ENCODE data around the gene PARP4. TPM values are rescaled to one million over a fixed set of nuclear protein-coding genes. Genes with fewer than 3 reads are reported as not detected.
"Not testable (repeated sequence)": the region's sequence is repeated elsewhere in the genome, so short reads cannot be mapped to it uniquely, and the experiment has no call there.

PARP4 gene
- 23.6 and 25.5 TPM in 2 replicates for polyA plus RNA-seq (2014; cell fraction: cytosol; rRNA removed)
- polyA plus RNA-seq (2014; cell fraction: nucleus; rRNA removed) = 18.1 and 25.2 TPM in 2 replicates

DNA sequence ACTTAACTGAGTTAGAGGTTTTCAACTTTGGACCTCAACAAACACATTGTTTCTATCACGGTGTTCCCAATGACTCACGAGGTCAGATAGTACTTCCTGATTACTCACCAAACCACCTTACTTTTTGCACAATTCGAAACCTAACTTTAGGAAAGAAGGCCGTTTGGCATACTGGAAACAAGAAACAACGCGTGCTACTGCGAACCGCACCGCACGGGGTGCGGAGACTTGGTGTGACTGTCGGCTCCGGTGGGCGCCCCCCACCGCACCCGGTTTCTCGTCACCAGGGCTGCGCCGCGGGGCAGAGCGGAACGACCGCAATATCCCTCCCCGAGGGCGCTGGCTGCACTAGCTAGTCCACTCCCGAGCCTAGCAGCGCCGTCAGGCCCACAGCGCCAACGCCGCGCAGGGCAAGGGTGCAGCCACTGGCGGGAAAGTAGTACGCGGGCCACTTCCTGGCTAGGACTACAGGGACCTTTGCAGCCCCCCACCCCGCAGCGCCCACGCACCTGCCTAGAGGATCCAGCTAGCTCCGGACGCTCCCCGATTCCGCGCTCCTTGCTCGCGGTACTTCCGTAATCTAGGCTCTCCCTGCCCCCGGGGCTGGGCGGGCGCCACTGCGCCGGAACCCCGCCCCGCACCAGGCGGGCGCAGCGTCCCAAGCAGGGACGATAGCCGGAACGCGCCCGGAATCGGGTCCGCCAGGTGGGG is at the start of gene PARP4:
TSS of gene PARP4 (minus strand) at position 582 of the 711 bp plus-strand sequence. CDS start 9,002 bp downstream, outside the sequence.
- DNase-seq (ENCODE audit: low spot score) = peak; percentile 68

DNA sequence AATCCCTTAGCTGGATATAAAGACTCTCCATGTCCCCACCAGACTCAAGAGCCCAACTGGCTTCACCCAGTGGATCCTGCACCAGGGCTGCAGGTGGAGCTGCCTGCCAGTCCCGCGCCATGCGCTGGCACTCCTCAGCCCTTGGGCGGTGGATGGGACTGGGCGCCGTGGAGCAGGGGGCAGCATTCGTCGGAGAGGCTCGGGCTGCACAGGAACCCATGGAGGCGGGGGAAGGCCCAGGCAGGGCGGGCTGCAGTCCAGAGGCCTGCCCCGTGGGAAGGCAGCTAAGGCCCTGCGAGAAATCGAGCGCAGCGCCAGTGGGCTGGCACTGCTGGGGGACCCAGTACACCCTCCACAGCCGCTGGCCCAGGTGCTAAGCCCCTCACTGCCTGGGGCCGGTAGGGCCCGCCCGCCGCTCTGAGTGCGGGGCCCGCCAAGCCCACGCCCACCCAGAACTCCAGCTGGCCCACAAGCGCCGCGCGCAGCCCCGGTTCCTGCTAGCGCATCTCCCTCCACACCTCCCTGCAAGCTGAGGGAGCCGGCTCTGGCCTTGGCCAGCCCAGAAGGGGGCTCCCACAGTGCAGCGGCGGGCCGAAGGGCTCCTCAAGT is 48.1 kb upstream of the PARP4 start:
- DNase-seq (ENCODE audit: low spot score) = not testable (repeated sequence)

DNA sequence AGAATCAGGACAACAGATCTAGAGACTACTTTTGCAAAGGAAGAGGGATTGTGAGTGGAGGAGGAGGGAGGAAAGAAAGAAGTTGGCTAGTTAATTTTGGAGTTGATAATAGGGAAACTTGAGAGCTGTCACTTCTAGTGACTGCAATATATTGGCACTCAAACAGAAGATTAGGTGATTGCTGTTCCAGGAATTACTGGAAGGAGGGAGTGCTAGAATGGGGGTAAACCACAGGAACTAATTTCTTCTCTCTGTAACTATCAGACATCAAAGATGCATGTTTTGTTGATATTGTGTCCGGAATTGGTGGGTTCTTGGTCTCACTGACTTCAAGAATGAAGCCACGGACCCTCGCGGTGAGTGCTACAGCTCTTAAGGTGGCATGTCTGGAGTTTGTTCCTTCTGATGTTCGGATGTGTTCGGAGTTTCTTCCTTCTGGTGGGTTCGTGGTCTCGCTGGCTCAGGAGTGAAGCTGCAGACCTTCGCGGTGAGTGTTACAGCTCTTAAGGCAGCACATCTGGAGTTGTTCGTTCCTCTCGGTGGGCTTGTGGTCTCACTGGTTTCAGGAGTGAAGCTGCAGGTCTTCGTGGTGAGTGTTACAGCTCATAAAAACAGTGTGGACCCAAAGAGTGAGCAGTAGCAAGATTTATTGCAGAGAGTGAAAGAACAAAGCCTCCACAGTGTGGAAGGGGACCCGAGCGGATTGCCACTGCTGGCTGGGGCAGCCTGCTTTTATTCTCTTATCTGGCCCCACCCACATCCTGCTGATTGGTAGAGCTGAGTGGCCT is 47.0 kb upstream of the PARP4 start:
- DNase-seq (ENCODE audit: low spot score) = not testable (repeated sequence)

DNA sequence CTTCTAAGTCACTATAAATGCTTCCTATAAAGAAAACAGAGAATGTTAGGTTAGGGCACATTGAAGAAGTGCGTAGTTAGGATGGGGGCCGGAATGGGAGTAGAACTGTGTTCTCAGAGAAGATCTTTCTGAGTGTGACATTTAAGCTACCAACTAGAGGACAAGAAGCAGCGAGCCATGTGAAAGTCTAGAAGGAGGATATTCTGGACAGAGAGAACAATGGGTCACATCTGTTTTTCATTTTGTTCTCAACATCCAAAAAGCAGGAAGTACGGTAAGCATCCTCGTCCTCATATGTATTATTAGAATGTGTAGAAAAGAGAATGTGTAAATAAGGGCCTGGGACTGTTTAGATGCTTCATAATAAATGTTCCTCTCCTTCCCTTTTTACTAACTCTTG is 44.5 kb upstream of the PARP4 start:
- no peak for DNase-seq (ENCODE audit: low spot score)

DNA sequence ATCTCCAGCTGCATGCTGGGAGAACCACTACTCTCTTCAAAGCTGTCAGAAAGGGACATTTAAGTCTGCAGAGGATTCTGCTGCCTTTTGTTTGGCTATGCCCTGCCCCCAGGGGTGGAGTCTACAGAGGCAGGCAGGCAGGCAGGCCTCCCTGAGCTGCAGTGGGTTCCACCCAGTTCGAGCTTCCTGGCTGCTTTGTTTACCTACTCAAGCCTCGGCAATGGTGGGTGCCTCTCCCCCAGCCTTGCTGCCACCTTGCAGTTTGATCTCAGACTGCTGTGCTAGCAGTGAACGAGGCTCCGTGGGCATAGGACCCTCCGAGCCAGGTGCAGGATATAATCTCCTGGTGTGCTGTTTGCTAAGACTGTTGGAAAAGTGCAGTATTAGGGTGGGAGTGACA is 41.3 kb upstream of the PARP4 start:
- DNase-seq (ENCODE audit: low spot score) = not testable (repeated sequence)

DNA sequence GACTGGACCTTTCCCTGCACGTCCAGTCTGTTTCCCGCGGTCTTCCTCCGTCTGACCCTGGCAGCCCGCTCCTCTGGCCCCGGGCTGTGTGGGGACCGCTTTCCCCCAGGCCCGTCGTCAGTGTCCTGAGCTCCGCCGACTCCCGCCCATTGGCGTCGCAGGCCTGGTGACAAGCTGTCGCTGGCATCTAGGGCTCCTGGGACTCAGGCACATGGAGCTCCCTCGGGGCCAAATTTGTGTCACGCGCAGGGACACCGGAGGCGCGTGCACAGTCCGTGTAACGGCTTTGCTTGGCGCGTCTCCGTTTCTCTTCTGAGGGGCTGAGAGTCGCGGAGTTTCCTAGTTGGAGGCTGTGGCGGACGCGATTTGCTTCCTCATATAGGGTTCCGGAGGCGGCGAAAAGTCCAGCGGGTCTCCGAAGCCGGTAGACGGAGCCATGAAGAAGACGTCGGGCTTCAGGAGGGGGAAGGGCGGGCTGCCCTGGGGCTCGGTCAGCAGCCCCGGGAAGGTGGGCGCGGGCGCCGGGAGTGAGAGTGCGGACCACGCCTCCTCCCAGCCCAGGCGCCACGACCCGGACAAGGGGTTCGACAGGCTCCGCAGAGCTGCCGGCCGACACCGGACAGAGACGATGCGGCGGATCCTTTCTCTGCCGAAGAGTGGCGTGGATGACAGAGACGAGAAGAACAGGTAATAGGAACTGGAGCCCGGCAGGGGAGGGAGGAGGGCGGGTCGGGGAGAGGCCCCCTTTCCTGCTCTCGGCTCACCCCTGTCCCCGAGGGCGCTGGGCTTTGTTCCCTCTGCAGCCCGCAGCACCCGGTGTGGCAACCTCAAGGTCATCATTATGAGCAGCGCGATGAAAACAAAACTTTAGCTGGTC is 29.1 kb upstream of the PARP4 start:
- DNase-seq (ENCODE audit: low spot score) = peak; percentile 25

DNA sequence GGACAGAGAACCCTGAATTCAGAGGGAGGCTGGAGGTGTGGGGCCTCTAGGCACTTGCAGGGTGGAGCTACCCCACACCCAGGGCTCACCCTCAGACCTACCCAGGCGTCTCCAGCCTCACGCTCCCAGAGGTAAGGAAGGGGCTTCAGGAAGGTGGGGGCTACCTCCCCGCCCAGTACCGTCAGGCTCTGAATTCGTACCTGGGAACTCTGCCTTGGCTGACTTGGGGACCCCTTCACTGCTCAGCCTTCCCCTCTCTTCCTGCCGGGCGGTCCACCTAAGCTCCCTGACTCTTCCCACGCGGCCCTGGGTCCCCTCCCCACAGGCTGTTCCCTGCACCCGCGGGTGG is 28.5 kb upstream of the PARP4 start:
- DNase-seq (ENCODE audit: low spot score) = no peak

DNA sequence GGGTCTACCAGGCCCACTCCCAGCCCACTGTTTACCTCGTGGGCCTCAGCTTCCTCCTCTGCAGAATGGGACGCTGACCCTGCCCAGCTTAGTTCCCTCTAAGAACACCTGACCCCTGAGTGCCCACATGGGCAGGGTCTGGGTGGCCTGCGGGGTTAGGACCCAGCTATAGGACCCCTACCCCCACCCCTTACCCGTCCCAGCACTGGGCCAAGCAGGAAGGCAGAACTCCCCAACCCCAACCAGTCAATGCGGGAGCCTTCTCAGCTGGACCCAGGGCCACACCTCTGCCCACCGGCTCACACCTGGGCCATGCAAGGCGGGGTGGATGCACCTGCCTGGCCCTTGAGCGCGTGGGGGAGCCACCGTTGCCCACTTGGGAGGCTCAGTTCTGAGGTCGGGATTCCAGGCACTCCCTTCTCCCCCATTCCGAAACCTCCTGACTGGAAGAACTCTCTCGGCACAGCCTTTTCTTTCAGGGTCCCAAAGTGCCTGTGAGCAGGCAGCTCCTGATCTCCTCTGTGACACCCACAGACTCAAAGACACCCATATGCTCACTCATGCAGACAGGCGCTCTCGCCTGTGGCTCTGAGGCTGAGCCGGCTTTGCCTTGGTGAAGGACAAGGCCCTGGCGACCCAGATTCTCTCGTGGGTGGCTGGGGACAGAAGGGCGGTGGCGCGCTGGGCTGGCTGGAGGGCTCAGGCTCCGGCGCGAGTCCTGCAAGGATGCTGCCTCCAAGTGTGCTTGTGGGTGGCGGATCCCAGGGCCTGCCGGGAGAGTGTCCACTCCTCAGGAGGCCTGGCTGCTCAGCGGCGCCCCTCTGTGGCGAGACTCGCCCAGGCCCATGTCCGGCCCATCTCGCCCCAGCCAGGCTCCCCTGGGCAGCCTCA is 27.9 kb upstream of the PARP4 start:
- no peak for DNase-seq (ENCODE audit: low spot score)

DNA sequence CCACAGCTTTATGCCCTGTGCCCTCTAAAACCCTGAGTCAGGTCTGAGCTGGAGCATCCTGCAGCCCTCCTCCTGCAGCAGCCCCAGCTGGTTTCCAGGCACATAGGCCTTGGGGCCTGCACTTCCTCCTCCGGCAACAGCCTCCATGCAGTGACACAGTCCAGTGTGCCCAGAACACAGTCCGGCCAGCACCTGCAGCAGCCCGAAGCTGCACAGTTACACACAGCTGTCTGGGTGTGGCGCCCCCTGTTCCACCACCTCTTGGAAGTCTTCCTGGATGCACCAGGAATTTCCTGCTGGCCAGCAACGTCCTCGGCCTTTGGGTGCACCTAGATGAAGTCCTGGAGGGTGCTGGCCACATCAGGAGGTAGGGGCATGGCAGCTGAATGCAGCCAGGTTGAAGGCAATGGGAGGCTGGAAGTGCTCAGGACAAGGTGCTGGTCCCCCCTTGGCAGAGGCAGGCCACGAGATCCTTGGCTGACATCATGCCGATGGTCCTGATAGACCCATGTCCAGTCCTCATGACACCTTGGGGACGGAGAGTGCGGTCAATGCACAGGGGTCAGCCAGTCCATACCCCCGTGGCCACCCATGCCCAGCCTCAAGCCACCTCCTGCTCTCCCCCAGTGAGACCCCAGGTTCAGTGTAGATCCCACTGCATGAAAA is 27.1 kb upstream of the PARP4 start:
- no peak for DNase-seq (ENCODE audit: low spot score)

DNA sequence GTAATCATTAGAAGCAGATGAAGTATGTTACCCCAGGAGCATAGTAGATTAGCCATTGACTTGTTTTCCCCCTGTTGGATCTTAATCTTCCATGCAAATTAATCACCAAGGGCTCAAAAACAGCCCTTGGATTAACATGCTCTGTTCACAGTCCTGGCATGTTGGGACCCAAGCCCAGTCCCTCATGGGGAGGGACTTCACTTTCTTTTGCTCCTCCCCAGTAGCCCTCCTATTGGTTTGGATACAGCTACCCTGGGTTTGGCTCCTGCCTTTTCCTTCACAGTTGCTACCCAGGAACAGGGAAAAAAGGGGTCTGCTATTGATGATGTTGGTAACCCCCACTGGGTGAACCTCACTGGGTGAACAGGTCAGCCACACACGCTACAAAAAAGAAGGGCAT is 16.9 kb upstream of the PARP4 start:
- DNase-seq (ENCODE audit: low spot score) = no peak

DNA sequence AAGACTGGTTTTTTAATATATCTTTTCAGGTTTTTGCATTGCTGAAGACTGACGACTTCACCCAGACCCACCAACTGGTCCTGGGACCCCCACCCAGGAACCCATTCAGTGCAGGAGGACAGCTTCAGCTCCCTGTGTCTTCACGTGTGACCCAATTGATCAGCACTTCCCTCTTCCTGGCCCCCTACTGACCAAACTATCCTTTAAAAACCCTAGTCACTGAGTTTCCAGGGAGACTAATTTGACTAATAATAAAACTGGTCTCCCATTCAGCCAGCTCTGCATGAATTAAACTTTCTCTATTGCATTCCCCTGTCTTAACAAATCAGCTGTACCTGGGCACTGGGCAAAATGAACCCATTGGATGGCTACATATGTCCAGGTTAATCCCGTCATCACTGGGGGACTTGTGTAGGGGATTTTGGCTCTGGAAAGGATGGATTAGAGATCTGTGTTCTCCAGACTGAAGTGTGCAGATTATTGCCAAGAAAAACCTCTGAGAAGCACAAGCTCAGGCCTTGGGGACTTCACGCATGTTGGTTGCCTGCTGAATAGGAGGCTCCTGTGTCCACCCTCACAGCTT is 16.3 kb upstream of the PARP4 start:
- DNase-seq (ENCODE audit: low spot score) = no peak

DNA sequence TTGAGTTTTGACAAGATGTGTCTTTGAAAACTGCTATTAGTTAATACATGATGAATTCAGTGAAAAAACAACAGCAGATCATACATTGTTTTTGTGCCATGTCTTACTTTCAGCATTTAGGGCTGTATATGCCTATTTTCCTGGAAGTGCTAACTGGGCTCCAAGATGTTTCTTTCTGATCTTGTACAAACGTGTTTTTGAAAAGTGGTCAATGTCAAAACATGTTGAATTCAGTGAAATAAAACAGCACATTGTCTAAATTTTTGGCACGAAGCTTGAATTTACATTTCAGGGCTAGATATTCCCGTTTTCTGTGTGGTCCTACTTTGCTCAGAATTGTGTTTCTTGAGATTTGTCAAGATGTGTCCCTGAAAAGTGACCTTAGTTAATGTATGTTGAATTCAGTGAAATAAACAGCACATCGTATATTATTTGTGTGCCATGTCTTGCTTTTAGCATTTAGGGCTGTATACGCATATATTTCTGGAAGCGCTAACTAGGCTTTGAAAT is 14.7 kb upstream of the PARP4 start:
- DNase-seq (ENCODE audit: low spot score) = no peak

DNA sequence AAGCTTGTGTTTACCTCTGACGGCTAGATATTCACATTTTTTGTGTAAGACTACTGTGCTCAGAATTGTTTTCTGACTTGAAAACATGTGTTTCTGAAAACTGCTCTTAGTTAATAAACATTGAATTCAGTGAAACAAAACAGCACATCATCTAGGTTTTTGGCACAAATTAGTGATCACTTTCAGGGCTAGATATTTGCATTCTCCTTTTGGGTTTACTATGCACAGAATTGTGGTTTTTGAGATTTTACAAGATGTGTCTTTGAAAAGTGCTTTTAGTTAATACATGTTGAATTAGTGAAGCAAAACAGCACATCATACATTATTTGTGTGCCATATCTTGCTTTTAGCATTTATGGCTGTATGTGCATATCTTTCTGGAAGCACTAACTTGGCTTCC is 8.2 kb upstream of the PARP4 start:
- no peak for DNase-seq (ENCODE audit: low spot score)

DNA sequence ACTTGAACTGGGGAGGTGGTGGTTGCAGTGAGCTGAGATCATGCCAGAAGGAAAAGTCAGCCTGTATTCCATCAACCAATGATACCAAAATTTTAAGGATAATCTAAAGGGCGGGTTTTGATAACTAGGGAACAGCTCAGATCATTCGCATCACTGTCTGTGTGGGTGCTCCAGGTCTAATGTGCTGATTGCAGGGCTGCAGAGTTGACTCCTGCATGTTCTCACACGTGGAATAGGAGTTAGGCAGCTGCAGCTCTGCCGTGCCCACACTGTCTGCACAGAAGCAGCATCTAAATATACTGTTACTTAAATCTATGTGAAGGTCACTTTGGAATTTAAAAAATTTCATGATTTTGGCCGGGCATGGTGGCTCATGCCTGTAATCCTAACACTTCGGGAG is 4.3 kb upstream of the PARP4 start:
- DNase-seq (ENCODE audit: low spot score) = no peak

DNA sequence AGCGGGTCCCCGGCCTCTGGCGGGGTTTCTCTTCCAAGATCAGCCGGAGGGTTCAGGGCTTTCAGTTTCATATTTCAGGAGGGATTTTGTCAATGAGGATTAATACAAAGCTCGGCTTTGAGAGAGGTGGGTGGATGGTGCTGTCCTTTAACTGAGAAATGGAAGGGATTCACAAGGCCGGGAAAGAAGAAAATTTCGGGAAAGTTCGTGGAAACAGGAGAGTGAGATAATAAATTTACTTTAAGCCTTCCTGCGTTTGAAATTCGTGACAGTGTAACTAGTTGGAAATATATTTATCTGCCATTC is 283 bp upstream of the PARP4 start:
- no peak for DNase-seq (ENCODE audit: low spot score)

DNA sequence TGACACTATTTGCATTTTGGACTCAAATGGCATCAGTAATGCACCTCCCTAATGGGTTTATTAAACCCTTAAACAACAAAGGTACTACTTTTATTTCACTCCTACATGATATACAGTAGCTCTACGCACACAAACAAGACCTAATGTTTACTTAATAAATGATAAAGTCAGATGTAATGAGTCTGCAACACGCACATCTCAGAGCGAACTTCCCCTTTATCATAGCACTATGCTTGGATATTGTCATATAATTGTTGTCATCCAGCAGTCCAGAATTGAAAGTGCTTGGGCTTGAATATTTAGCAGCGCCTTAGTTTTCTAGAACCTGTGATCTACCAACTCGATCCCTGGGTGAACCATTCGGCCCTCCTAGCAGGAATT is 772 bp downstream of the PARP4 start:
- DNase-seq (ENCODE audit: low spot score) = no peak

DNA sequence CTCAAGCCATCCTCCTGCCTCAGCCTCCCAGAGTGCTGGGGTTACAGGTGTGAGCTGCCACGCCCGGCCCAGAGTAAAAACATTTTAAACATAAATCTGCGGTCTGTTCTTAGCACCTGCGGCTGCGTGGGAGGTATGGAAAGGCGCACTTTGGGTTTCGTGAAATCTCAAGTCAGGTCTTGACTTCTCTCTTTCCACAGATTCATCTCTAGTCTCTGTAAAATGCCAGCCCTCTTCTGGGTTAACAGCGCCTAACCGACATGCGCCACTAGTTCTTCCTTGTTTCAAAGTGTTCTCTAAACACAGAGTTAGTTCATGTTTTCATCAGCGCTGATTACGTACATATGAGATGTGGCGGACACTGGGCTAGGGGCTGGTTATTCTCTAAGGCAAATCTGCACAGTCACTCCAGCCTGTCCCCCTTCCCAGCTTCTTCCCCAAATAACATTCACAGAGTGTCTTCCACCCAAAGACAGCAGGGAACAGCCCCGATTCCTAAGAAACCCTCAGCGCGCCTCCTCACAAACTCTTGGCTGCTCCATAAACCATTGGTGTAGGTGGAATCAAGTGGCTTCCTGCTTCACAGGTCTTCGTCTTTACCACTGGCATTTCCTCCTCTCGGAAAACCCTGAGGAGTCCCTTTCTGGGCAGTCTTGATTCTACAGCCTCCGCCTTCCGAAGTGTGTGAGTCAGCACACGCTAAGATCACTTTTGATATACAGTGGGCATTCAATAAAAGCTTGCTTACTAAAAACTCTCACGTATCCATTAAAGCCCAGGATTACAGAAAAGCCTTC is 1.4 kb downstream of the PARP4 start:
- no peak for DNase-seq (ENCODE audit: low spot score)

DNA sequence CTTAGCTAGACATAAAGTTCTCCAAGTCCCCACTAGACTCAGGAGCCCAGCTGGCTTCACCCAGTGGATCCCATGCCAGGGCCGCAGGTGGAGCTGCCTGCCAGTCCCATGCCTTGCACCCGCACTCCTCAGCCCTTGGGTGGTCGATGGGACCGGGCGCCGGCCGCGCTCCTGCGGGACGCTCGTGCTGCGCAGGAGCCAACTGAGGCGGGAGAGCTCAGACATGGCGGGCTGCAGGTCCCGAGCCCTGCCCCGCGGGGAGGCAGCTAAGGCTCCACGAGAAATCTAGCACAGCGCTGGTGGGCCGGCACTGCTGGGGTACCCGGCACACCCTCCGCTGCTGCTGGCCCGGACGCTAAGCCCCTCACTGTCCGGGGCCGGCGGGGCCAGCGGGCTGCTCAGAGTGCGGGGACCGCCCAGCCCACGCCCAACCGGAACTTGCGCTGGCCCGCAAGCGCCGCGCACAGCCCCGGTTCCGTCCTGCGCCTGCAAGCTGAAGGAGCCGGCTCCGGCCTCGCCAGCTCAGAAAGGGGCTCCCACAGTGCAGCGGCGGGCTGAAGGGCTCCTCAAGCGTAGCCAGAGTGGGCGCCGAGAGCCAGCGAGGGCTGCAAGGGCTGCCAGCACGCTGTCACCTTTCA is 5.8 kb downstream of the PARP4 start:
- DNase-seq (ENCODE audit: low spot score) = no peak
